DND-41 (cell line): Measurements from ENCODE around the gene KRT77.
"Not testable (repeated sequence)": the region's sequence is repeated elsewhere in the genome, so short reads cannot be mapped to it uniquely, and the experiment has no call there.

Source experiments
- ATAC-seq: fragments of 200-7000 bp; cut with Tn5 transposase; 3 replicates; pipeline ENCODE4 v1.9.1; 2021; ENCODE audit warnings: low read depth; ENCODE audit not compliant: insufficient read depth
- DNase-seq: peaks from one replicate; pipeline ENCODE4 v3.0.0-alpha.2; 2020
- H2AFZ ChIP-seq: 2 replicates; pipeline ENCODE4 v1.6.0; 2012; ENCODE audit warnings: low read depth, low read length
- H3K27ac ChIP-seq: 2 replicates; pipeline ENCODE4 v1.5.1; 2012; ENCODE audit warnings: low read length, inconsistent platforms
- H3K27me3 ChIP-seq: fragments of 200-600 bp; sonication (generic); 2 replicates; pipeline ENCODE4 v1.6.0; 2012; ENCODE audit warnings: low read length, mild to moderate bottlenecking, inconsistent platforms; ENCODE audit not compliant: insufficient read depth, poor library complexity
- H3K36me3 ChIP-seq: 2 replicates; pipeline ENCODE4 v1.5.1; 2012; ENCODE audit warnings: low read length, inconsistent platforms; ENCODE audit not compliant: insufficient read depth
- H3K4me1 ChIP-seq: 2 replicates; pipeline ENCODE4 v1.5.1; 2012; ENCODE audit warnings: mild to moderate bottlenecking, low read length; ENCODE audit not compliant: insufficient read depth
- H3K4me2 ChIP-seq: 2 replicates; pipeline ENCODE4 v1.6.0; 2012; ENCODE audit warnings: mild to moderate bottlenecking, moderate library complexity, low read length, inconsistent platforms; ENCODE audit not compliant: insufficient read depth
- H3K4me3 ChIP-seq, 2 experiments: fragments of 200-600 bp in 1 of 2; shearing (Covaris generic) in 1 of 2; 2 replicates each; pipeline ENCODE4 v1.5.1; 2012 to 2016; ENCODE audit warnings: inconsistent platforms in 2 of 2, low read length in 2 of 2, mild to moderate bottlenecking in 2 of 2, low read depth in 1 of 2, moderate library complexity in 1 of 2
- H3K79me2 ChIP-seq: 2 replicates; pipeline ENCODE4 v1.6.0; 2012; ENCODE audit warnings: low read length, inconsistent platforms; ENCODE audit not compliant: insufficient read depth
- H3K9ac ChIP-seq: 2 replicates; pipeline ENCODE4 v1.6.0; 2012; ENCODE audit warnings: low read depth, mild to moderate bottlenecking, inconsistent platforms, low read length, moderate library complexity
- H3K9me3 ChIP-seq: 2 replicates; pipeline ENCODE4 v1.5.1; 2012; ENCODE audit warnings: low read length, moderate library complexity, mild to moderate bottlenecking, inconsistent platforms; ENCODE audit not compliant: insufficient read depth, severe bottlenecking
- H4K20me1 ChIP-seq: 2 replicates; pipeline ENCODE4 v1.6.0; 2012; ENCODE audit warnings: low read length; ENCODE audit not compliant: insufficient read depth
- CTCF ChIP-seq: IDR thresholded peaks from 2 replicates; pipeline ENCODE4 v1.5.1; 2012; ENCODE audit warnings: borderline replicate concordance, low read length, moderate library complexity, mild to moderate bottlenecking; ENCODE audit not compliant: poor library complexity, severe bottlenecking; ENCODE audit errors: extremely low read depth
- EZH2 ChIP-seq: IDR thresholded peaks from 3 replicates; pipeline ENCODE4 v1.6.1; 2012; ENCODE audit warnings: borderline replicate concordance, low read depth, mild to moderate bottlenecking, moderate library complexity, low read length, inconsistent platforms; ENCODE audit not compliant: severe bottlenecking

Gene KRT77

DNA sequence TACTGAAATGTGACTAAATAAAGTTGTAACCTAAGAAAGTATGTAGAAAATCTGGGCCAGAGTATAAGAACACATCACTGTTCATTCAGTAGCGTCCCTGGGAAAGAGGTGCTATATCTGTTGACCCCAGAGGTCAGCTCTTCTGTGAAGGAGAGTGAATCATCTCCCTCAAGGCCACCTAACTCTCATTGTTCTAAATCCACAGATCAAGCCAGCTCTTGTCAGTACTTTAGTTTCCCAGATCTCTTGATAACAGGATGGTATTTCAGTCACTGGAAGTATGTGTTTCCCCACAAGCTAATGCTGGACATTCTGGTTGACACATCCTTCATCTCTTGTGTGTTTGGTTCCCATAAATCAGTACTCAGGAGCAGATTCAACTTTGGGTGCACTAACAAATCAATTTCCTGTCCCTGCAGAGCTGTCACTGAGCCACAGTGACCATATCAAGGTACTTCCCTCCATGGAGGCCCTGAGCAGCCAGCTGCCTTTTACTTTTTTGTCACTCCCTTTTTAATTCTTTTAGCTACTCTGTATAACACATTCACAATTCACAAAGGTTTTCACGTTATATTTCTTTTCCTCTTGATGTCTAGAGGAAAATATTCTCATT is 30.9 kb downstream of the KRT77 start:
- TF ChIP-seq EZH2: no peak
- TF ChIP-seq CTCF: no peak
- Histone ChIP-seq H3K4me1 (no peaks in the 10 kb centered on the region), H3K9ac (no peak overlapping the region), H4K20me1 (no peaks in the 10 kb centered on the region), H3K79me2 (no peaks in the 10 kb centered on the region), H3K4me3 (no peak overlapping the region), H2AFZ (no peak overlapping the region), H3K9me3 (no peaks in the 10 kb centered on the region), H3K4me2 (no peak overlapping the region), H3K36me3 (no peaks in the 10 kb centered on the region), H3K27ac (no peak overlapping the region), H3K27me3 (peaks cover 3% of the 10 kb centered on the region)
- ATAC-seq (no peak), DNase-seq (no peak)

- DNase-seq: no peak
These were observed 32.4 kb downstream of the KRT77 start for GRCh38 chr12:52670961-52671360.

GRCh38 chr12:52670506-52670905 is 32.8 kb downstream of the KRT77 start:
- H3K36me3 ChIP-seq: no peaks in the 10 kb centered on the region
- H3K4me1 ChIP-seq: no peaks in the 10 kb centered on the region
- H3K4me3 ChIP-seq: no peak overlapping the region
- DNase-seq: no peak
- H3K27ac ChIP-seq: no peak overlapping the region
- TF ChIP-seq EZH2 (no peak), CTCF (no peak)
- H3K9ac ChIP-seq: no peak overlapping the region
- no peaks in the 10 kb centered on the region for H3K79me2 ChIP-seq
- no peak overlapping the region for H2AFZ ChIP-seq
- no peaks in the 10 kb centered on the region for H4K20me1 ChIP-seq
- H3K27me3 ChIP-seq: peaks cover 3% of the 10 kb centered on the region
- no peaks in the 10 kb centered on the region for H3K9me3 ChIP-seq
- no peak overlapping the region for H3K4me2 ChIP-seq
- ATAC-seq: no peak

More at GRCh38 chr12:52670961-52671360, 32.4 kb downstream of the KRT77 start:
- Histone ChIP-seq H3K9ac (no peak overlapping the region), H3K9me3 (no peaks in the 10 kb centered on the region), H3K4me3 (no peak overlapping the region), H3K79me2 (no peaks in the 10 kb centered on the region), H4K20me1 (no peaks in the 10 kb centered on the region), H2AFZ (no peak overlapping the region), H3K27me3 (peaks cover 3% of the 10 kb centered on the region), H3K4me2 (no peak overlapping the region), H3K27ac (no peak overlapping the region), H3K36me3 (no peaks in the 10 kb centered on the region), H3K4me1 (no peaks in the 10 kb centered on the region)
- ATAC-seq: no peak
- no peak for TF ChIP-seq EZH2
- no peak for TF ChIP-seq CTCF

- H3K79me2 ChIP-seq, H4K20me1 ChIP-seq: not testable (repeated sequence)
These were observed 33.4 kb downstream of the KRT77 start for GRCh38 chr12:52669941-52670340.

More at GRCh38 chr12:52669941-52670340, 33.4 kb downstream of the KRT77 start:
- not testable (repeated sequence) for H3K27ac ChIP-seq, H2AFZ ChIP-seq, H3K9me3 ChIP-seq, H3K36me3 ChIP-seq, H3K4me3 ChIP-seq, DNase-seq, ATAC-seq, H3K4me1 ChIP-seq, H3K9ac ChIP-seq, H3K4me2 ChIP-seq, H3K27me3 ChIP-seq
